HG02884 (cell line): ENCODE measurements around the gene COL6A5.

Source experiments
- ATAC-seq: cut with Tn5 transposase; IDR thresholded peaks from one replicate; pipeline ENCODE4 v1.9.1; 2021; ENCODE audit warnings: mild to moderate bottlenecking, moderate library complexity; ENCODE audit not compliant: unreplicated experiment

Gene COL6A5

DNA sequence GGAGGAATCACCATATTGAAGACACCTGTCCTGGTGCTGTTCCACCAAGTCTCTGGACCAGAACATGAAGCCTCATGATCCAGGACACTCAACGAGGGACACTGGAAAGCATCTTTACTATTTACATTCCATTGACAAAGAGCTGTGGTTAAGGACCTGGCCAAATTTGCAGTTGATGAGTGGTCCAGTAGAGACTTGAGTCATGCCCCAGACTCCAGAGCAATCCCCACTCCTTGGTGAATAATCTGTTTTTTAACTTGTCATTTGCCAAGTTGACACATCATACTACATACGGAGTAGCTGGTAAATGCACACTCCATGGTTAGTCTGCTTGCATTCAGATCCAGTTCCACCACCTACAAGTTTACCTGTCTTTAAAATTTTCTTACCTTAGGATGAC lies 170.3 kb downstream of the COL6A5 start:
- no peak for ATAC-seq

DNA sequence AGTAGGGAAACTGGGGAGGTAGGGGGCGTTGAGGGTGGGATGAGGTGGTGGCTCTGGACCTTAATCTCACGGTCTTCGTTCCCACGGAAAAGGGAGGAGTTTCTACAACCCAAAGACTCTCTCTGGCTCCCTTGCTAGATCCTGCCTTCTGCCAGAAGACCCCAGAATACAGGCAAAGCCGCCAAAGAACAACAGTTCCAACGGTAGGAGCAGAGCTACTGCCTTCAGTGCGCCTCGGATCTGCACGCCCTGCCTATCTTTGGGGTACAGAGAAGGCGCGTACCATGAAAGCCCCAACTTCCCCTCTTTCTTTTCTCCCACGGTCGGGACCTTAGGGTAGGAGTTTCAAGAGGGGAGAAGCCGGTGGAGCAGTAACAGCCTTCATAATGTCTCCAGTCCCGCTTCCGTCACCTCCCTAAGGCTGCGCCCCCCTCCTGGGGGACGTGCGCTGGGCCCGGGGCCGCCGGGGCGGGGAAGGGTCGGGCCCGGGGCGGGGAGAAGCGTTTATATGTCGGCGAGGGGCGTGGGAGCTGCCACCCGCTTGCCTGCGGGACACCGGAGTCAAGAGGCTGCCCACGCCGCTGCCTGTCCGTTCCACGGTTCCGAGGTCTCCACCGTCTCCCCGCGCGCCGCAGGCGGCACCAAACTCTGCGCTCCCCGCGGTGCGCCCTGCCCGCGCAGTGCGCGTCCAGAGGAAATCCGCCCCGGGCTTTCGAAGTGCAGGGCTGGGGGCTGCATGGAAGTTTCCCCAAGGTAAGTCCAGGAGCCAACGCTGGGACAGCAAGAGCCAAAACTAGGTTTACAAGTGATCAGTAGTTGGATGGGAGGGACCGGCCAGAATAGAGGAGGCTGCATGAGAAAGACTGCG lies 171.4 kb downstream of the COL6A5 start, which contains the start of gene COL6A6:
TSS of gene COL6A6 (plus strand) at position 533 of the 868 bp plus-strand sequence. CDS start 43,188 bp downstream, outside the sequence.
- no peak for ATAC-seq

GRCh38 chr3:130517602-130518001 lies 172.1 kb downstream of the COL6A5 start:
- ATAC-seq = no peak

DNA sequence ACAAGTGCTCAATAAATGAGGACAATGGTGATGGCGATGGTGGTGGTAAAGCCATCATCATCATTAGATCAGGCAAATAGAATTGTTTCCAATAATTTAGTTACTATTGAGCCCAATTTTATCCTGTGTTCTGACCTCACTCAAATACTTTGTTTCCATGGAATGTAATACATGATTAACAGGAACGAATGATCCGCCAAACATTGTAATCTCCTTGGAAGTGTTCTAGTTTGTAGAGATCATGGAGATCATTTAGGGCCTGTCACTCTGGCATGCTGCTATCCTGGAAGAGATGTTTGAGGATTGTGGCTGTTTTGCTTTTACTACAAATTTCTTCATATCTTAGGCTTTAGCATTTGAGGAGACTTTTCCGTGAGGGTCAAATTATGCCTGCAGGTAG lies 174.3 kb downstream of the COL6A5 start:
- no peak for ATAC-seq

DNA sequence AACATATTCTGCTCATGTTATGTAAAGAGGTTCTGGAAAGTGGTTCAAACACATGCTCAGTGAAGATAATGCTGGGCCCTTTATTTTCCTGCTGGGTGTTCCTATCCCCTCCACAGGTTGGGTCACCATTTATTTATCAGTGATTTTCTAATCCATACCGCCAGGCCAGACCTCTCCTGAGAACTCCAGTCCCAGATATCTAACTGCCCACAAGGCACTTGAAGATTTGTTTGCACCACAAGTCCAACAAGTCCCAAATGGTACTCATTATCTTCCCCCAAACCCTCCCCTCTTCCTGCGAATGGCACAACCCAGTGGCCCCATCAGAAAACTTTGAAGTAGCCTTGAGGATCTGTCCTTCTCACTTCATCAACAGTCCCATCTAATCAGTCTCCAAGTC lies 176.9 kb downstream of the COL6A5 start:
- no peak for ATAC-seq

DNA sequence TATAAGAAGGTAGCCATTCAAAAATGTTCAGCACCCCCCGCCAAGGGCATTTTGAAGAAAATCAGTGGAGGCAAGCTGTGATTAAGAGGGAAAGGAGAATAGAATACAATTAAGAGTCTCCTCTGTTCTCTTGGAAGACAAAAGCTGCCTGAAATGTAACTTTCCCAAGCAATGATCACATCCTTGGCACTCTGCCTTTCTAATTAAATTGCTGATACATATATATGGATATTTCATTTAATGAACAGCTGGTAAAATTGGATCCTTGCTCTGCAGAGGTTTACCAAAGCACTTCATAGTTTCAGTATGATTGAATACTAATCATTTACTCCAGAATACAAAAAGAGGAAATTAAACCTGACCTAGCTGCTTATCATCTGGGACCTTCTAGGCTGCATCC lies 182.0 kb downstream of the COL6A5 start:
- no peak for ATAC-seq

- no peak for ATAC-seq
Measured at GRCh38 chr3:130528120-130528519, 182.6 kb downstream of the COL6A5 start.

DNA sequence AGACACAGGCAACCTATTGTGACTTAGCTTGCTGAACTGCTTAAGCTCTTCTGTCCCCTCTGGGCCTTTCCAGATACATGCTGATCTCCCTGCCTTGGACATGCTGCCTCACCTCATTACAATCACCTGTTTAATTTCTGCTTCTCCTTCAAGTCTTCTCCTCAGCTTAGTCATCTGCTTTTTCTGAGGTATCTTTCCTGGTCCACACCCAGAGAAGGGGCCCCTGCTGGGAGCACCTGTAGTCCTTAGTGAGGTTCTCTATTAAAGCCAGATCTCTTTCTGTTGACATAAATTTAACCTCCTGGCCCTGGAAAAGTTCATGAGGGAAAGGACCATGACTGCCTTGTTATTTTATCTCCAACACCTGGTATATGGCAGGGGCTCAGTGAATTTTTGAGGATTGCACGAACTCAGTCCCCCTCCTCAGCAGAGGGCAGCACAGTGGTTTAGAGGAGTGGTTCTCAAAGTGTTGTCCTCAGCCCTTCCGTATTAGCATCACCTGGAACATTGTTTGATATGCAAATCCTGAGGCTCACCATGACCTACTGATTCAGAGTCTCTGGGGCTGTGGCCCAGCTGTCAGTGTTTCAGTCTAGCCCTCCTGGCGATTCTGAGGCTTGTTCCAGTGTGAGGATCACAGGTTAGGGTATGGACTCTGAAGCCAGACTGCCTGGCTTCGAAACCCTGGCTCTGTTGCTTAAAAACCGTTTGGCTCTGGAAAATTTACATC lies 184.2 kb downstream of the COL6A5 start:
- ATAC-seq = no peak

DNA sequence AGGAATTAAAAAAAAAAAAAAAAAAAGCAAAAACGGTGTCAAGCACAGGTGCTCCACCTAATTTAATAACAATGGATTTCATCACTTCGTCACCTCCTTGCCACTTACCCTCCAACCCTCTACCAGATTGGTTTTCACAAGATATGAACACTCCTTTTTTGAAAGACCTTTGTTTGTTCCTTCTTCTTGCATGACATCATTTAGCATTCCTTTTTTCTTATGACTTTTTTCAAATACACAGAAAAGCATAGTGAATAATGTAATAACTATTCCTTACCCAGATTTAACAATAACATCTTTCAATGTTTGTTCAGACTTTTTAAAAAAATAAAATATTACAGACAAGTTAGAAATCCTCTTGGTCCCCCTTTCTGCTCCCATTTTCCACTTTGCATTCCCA lies 187.8 kb downstream of the COL6A5 start:
- ATAC-seq = no peak
